ENCODE measurements around the gene DARS1.

Gene DARS1

DNA sequence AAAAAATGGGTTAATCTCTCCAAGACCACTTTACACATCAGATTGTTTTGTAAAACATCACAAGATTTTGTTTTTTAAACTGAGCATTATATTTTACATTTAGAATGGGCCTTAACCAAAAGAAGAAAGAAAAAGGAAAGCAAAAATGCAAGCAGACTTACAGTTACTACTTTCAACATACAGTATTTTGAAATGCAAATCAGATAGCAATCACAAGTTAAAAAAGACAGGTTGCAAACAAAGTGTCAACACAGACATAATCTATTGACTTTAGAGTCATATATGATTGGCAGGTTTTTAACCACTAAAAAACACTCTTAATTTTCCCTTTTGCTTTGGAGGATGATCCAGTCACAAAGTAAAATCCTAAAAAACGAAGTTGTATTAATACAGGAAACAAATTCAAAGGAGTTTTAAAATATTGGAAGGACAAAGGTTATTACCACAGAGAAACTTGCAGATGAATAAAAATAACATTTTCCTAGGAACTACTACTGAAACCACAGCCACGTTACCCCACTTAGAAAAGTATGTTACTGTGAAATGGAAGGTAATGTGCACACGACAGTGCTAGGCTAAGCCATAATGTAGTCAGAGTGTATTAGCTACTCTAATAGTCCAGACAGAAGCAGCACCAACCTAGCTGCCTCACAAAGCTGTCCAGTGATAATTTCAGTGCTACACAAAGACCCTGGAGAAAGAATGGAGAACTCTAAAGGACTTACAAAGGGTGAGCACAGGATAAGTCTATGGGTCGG, 22.9 kb downstream of the DARS1 start:
- ChIA-PET CTCF (no interaction called here), POLR2A (no interaction called here)
- Histone ChIP-seq H3K9me3 (ENCODE audit: control insufficient read depth, insufficient read depth, low read depth, low read length) (no peaks in the 10 kb centered on the region), H3K36me3 (ENCODE audit: control insufficient read depth in 2 of 2, insufficient read depth in 1 of 2, low read length in 2 of 2) (peaks cover 3 to 17% of the 10 kb centered on the region in 2 experiments; a peak in 2 of 3 replicates), H3K4me1 (ENCODE audit: control insufficient read depth, insufficient read depth, low read length) (0 out of 2 replicates have a peak, but pooled peaks cover 3% of the 10 kb centered on the region), H3K27ac (ENCODE audit: extremely low read depth, low read depth, low read length) (no peak overlapping the region), H3K4me3 (ENCODE audit: low read depth, low read length) (no peak overlapping the region)
- TF ChIP-seq PRDM1 (tag by site-specific recombination; IDR thresholded peaks at IDR 0.05) (0 out of 2 replicates have a peak, but pooled peaks have one; percentile 4), HOXD13 (CRISPR knock-in tag; IDR thresholded peaks at IDR 0.05; ENCODE audit: borderline replicate concordance) (no peak)

DNA sequence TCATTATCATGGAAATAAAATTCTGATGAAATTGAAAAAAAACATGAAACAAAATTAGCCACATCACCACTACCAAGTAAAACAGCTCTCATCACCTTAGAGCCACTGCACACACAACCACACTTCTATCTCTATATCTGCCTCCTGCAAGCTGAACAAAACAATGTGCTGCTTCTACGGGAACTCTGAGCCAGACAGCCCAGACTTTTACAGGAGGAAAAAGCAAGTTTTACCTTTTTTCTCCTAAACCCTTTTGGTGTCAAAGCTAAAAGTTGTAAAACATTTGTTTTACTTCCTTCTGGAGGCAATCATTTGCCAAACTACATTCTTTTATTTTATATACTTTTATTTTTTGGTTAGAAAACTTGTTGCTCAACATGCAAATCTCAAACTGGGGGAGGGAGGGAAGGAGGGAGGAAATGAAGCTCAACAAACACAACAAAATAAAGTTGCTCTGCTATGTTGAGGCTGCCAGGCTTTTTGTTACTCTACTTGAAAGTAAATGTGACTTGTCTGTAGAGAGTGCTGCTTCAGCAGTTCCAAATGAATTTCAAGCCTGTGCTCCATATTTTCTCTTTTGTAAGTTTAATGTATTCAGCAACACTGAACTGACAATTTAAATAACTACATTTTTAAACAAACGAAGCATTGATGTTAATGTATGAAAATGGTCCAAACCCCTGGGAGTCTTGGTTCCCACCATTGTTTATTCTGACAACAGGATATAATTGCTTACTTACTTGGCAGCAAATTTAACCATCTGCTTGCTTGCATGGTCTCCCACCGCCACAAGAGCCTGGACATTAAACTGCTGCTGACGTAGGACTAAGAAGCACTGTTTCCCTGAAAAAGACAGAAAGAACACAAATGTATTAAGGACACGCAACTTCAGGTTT, 24.5 kb downstream of the DARS1 start:
- POLR2A ChIA-PET, result no interaction called here
- CTCF ChIA-PET, result interaction anchor here (1.3 kb wide), 1 partner anchor 10 kb away, joined by 3 read pairs; no protein-coding TSS in a partner anchor
- no peak overlapping the region for H3K4me3 ChIP-seq (ENCODE audit: low read depth, low read length)
- 0 out of 2 replicates have a peak, but pooled peaks cover 3% of the 10 kb centered on the region for H3K4me1 ChIP-seq (ENCODE audit: control insufficient read depth, insufficient read depth, low read length)
- H3K36me3 ChIP-seq (ENCODE audit: control insufficient read depth in 2 of 2, insufficient read depth in 1 of 2, low read length in 2 of 2), result peaks cover 3 to 23% of the 10 kb centered on the region in 2 experiments; a peak in 2 of 3 replicates
- no peak for TF ChIP-seq SALL2 (tag by site-specific recombination; IDR thresholded peaks at IDR 0.05; ENCODE audit: borderline replicate concordance)
- TF ChIP-seq, protein P1, sequence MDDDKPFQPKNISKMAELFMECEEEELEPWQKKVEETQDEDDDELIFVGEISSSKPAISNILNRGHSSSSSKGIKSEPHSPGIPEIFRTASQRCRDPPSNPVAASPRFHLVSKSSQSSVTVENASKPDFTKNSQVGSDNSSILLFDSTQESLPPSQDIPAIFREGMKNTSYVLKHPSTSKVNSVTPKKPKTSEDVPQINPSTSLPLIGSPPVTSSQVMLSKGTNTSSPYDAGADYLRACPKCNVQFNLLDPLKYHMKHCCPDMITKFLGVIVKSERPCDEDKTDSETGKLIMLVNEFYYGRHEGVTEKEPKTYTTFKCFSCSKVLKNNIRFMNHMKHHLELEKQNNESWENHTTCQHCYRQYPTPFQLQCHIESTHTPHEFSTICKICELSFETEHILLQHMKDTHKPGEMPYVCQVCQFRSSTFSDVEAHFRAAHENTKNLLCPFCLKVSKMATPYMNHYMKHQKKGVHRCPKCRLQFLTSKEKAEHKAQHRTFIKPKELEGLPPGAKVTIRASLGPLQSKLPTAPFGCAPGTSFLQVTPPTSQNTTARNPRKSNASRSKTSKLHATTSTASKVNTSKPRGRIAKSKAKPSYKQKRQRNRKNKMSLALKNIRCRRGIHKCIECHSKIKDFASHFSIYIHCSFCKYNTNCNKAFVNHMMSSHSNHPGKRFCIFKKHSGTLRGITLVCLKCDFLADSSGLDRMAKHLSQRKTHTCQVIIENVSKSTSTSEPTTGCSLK (tag by site-specific recombination; IDR thresholded peaks at IDR 0.05), result no peak
- no peak for TF ChIP-seq ZNF133 (tag by site-specific recombination; IDR thresholded peaks at IDR 0.05)
- no peak for TF ChIP-seq HOXD13 (CRISPR knock-in tag; IDR thresholded peaks at IDR 0.05; ENCODE audit: borderline replicate concordance)
- TF ChIP-seq ZNF221 (tag by site-specific recombination; IDR thresholded peaks at IDR 0.05; ENCODE audit: borderline replicate concordance), result no peak
- no peak for TF ChIP-seq GLI2 (tag by site-specific recombination; IDR thresholded peaks at IDR 0.05; ENCODE audit: borderline replicate concordance, low read depth)
- TF ChIP-seq, protein P2, sequence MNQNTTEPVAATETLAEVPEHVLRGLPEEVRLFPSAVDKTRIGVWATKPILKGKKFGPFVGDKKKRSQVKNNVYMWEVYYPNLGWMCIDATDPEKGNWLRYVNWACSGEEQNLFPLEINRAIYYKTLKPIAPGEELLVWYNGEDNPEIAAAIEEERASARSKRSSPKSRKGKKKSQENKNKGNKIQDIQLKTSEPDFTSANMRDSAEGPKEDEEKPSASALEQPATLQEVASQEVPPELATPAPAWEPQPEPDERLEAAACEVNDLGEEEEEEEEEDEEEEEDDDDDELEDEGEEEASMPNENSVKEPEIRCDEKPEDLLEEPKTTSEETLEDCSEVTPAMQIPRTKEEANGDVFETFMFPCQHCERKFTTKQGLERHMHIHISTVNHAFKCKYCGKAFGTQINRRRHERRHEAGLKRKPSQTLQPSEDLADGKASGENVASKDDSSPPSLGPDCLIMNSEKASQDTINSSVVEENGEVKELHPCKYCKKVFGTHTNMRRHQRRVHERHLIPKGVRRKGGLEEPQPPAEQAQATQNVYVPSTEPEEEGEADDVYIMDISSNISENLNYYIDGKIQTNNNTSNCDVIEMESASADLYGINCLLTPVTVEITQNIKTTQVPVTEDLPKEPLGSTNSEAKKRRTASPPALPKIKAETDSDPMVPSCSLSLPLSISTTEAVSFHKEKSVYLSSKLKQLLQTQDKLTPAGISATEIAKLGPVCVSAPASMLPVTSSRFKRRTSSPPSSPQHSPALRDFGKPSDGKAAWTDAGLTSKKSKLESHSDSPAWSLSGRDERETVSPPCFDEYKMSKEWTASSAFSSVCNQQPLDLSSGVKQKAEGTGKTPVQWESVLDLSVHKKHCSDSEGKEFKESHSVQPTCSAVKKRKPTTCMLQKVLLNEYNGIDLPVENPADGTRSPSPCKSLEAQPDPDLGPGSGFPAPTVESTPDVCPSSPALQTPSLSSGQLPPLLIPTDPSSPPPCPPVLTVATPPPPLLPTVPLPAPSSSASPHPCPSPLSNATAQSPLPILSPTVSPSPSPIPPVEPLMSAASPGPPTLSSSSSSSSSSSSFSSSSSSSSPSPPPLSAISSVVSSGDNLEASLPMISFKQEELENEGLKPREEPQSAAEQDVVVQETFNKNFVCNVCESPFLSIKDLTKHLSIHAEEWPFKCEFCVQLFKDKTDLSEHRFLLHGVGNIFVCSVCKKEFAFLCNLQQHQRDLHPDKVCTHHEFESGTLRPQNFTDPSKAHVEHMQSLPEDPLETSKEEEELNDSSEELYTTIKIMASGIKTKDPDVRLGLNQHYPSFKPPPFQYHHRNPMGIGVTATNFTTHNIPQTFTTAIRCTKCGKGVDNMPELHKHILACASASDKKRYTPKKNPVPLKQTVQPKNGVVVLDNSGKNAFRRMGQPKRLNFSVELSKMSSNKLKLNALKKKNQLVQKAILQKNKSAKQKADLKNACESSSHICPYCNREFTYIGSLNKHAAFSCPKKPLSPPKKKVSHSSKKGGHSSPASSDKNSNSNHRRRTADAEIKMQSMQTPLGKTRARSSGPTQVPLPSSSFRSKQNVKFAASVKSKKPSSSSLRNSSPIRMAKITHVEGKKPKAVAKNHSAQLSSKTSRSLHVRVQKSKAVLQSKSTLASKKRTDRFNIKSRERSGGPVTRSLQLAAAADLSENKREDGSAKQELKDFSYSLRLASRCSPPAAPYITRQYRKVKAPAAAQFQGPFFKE (tag by site-specific recombination; IDR thresholded peaks at IDR 0.05; ENCODE audit: borderline replicate concordance), result no peak
- no peak for TF ChIP-seq KLF1 (tag by site-specific recombination; IDR thresholded peaks at IDR 0.05)
- no peak for TF ChIP-seq ZNF214 (tag by site-specific recombination; IDR thresholded peaks at IDR 0.05; ENCODE audit: borderline replicate concordance)
- TF ChIP-seq ZNF211 (tag by site-specific recombination; IDR thresholded peaks at IDR 0.05; ENCODE audit: low read depth), result no peak
- no peak for TF ChIP-seq ZNF335 (tag by site-specific recombination; conservative IDR thresholded peaks at IDR 0.05)
- no peak for TF ChIP-seq ZNF660 (tag by site-specific recombination; IDR thresholded peaks at IDR 0.05)
- TF ChIP-seq MZF1 (tag by site-specific recombination; IDR thresholded peaks at IDR 0.05; ENCODE audit: borderline replicate concordance), result no peak
- H3K9me3 ChIP-seq (ENCODE audit: control insufficient read depth, insufficient read depth, low read depth, low read length), result no peaks in the 10 kb centered on the region
- H3K27ac ChIP-seq (ENCODE audit: extremely low read depth, low read depth, low read length), result no peak overlapping the region

All from HEK293 (cell line).